HCT116 (cell line): ENCODE measurements around the gene TNFSF12. TPM values are rescaled to one million over a fixed set of nuclear protein-coding genes. Genes with fewer than 3 reads are reported as not detected.

ENCODE experiments used
- ATAC-seq: fragments of 200-7000 bp; cut with Tn5 transposase; 2 replicates; pipeline ENCODE4 v1.9.1; 2020; ENCODE audit warnings: mild to moderate bottlenecking, moderate library complexity
- BruUV-seq: library from RNA; stranded (reverse); fragments of 400-500 nt; replicated peaks from 2 replicates; lab custom pipeline; 2021; lab: Mats Ljungman, UMichigan
- CTCF ChIA-PET: fragments of 300-600 bp; sonication (Branson Sonifier 250); formaldehyde crosslinking; loops from one replicate; lab custom pipeline; 2021; ENCODE audit warnings: antibody characterized with exemption; lab: Charles Lee
- POLR2A ChIA-PET: fragments of 300-600, 350-600 bp; sonication (Branson Sonifier 250); formaldehyde crosslinking; loops from one replicate; lab custom pipeline; 2021; ENCODE audit warnings: antibody characterized with exemption; lab: Charles Lee
- RAD21 ChIA-PET, 2 experiments: fragments of 300-600 bp; sonication (Branson Sonifier 250); formaldehyde crosslinking; loops; one replicate each; lab custom pipeline; 2023; ENCODE audit warnings: low total read pairs in 2 of 2; ENCODE audit not compliant: uncharacterized antibody in 2 of 2, unreplicated experiment in 2 of 2, low non-redundant PET in 1 of 2; lab: Charles Lee
- DNase-seq: peaks from one replicate; pipeline ENCODE4 v3.0.0-alpha.2; 2010; ENCODE audit warnings: low read depth, low spot score
- H2AFZ ChIP-seq: fragments of 200-600 bp; shearing (Covaris generic), sonication (generic); 2 replicates; pipeline ENCODE4 v1.6.1; 2017; ENCODE audit warnings: low read depth, mixed run types, mixed read lengths, antibody characterized with exemption, low read length; ENCODE audit not compliant: poor library complexity, severe bottlenecking
- H3K27ac ChIP-seq: 2 replicates; pipeline ENCODE4 v1.5.1; 2012; ENCODE audit warnings: low read depth, low read length
- H3K27me3 ChIP-seq: fragments of 200-600 bp; sonication (generic); 2 replicates; pipeline ENCODE4 v1.6.1; 2016; ENCODE audit warnings: mixed run types, low read length, mixed read lengths; ENCODE audit not compliant: insufficient read depth
- H3K36me3 ChIP-seq, 2 experiments: fragments of 200-500 bp in 1 of 2; fragments of 200-600 bp in 1 of 2; sonication (Bioruptor generic) in 1 of 2; sonication (generic) in 1 of 2; 2 replicates each; pipeline versions ENCODE4 v1.5.1 to v1.6.1; 2014 to 2016; ENCODE audit warnings: low read length in 2 of 2, inconsistent platforms in 1 of 2, mixed read lengths in 1 of 2, mixed run types in 1 of 2; ENCODE audit not compliant: insufficient read depth in 2 of 2, control insufficient read depth in 1 of 2
- H3K4me1 ChIP-seq, 2 experiments: fragments of 200-600 bp in 1 of 2; sonication (generic) in 1 of 2; 2 replicates each; pipeline versions ENCODE4 v1.5.1 to v1.6.1; 2012 to 2017; ENCODE audit warnings: low read length in 2 of 2, inconsistent platforms in 1 of 2, mild to moderate bottlenecking in 1 of 2, mixed read lengths in 1 of 2, mixed run types in 1 of 2, moderate library complexity in 1 of 2; ENCODE audit not compliant: insufficient read depth in 2 of 2, control insufficient read depth in 1 of 2
- H3K4me2 ChIP-seq: fragments of 200-600 bp; sonication (generic); 2 replicates; pipeline ENCODE4 v1.6.1; 2017; ENCODE audit warnings: mixed run types, low read length, mixed read lengths
- H3K4me3 ChIP-seq, 2 experiments: fragments of 200-600 bp in 1 of 2; sonication (generic) in 1 of 2; replicated peaks in 1 of 2; 2 replicates each; pipeline ENCODE4 v1.5.1; 2011 to 2016; ENCODE audit warnings: low read length in 2 of 2, control low read depth in 1 of 2, low read depth in 1 of 2, mild to moderate bottlenecking in 1 of 2, mixed read lengths in 1 of 2, mixed run types in 1 of 2
- H3K79me2 ChIP-seq: fragments of 200-600 bp; sonication (generic); 2 replicates; pipeline ENCODE4 v1.6.1; 2017; ENCODE audit warnings: mild to moderate bottlenecking, mixed run types, low read length, moderate library complexity, mixed read lengths; ENCODE audit not compliant: insufficient read depth
- H3K9ac ChIP-seq: fragments of 200-600 bp; sonication (generic); 2 replicates; pipeline ENCODE4 v1.6.1; 2016; ENCODE audit warnings: low read length, mixed read lengths
- H3K9me2 ChIP-seq: fragments of 200-600 bp; sonication (generic), shearing (Covaris generic); 2 replicates; pipeline ENCODE4 v1.6.1; 2017; ENCODE audit warnings: mixed run types, mild to moderate bottlenecking, moderate library complexity; ENCODE audit not compliant: insufficient read depth
- H3K9me3 ChIP-seq, 2 experiments: fragments of 200-500 bp in 1 of 2; fragments of 200-600 bp in 1 of 2; sonication (Bioruptor generic) in 1 of 2; sonication (generic) in 1 of 2; 2 replicates each; pipeline ENCODE4 v1.6.1; 2014 to 2017; ENCODE audit warnings: low read length in 2 of 2, mixed read lengths in 2 of 2, inconsistent platforms in 1 of 2, low read depth in 1 of 2, mild to moderate bottlenecking in 1 of 2, mixed run types in 1 of 2, moderate library complexity in 1 of 2; ENCODE audit not compliant: control insufficient read depth in 1 of 2, insufficient read depth in 1 of 2
- H4K20me1 ChIP-seq: fragments of 200-600 bp; sonication (generic), shearing (Covaris generic); 2 replicates; pipeline ENCODE4 v1.6.1; 2017; ENCODE audit warnings: mixed run types, mild to moderate bottlenecking, moderate library complexity; ENCODE audit not compliant: insufficient read depth
- ATF3 ChIP-seq: IDR thresholded peaks from 2 replicates; pipeline ENCODE4 v1.6.1; 2012
- CBX3 ChIP-seq: IDR thresholded peaks from 2 replicates; pipeline ENCODE4 v1.6.1; 2012; ENCODE audit warnings: low read depth
- CEBPB ChIP-seq: IDR thresholded peaks from 2 replicates; pipeline ENCODE4 v1.6.1; 2012; ENCODE audit warnings: low read depth
- EGR1 ChIP-seq: IDR thresholded peaks from 2 replicates; pipeline ENCODE4 v1.6.1; 2012; ENCODE audit warnings: low read depth
- ELF1 ChIP-seq: IDR thresholded peaks from 2 replicates; pipeline ENCODE4 v1.6.1; 2012; ENCODE audit warnings: low read depth, borderline replicate concordance
- EZH2phosphoT487 ChIP-seq: fragments of 200-600 bp; IDR thresholded peaks from 2 replicates; pipeline ENCODE4 v1.6.1; 2018; ENCODE audit warnings: antibody characterized with exemption, borderline replicate concordance
- FOSL1 ChIP-seq: IDR thresholded peaks from 2 replicates; pipeline ENCODE4 v1.6.1; 2012; ENCODE audit warnings: low read depth
- JUND ChIP-seq: IDR thresholded peaks from 2 replicates; pipeline ENCODE4 v1.6.1; 2012
- MAX ChIP-seq: IDR thresholded peaks from 2 replicates; pipeline ENCODE4 v1.6.1; 2012
- REST ChIP-seq: IDR thresholded peaks from 2 replicates; pipeline ENCODE4 v1.6.1; 2012; ENCODE audit warnings: low read depth
- SP1 ChIP-seq: IDR thresholded peaks from 2 replicates; pipeline ENCODE4 v1.6.1; 2012; ENCODE audit warnings: low read depth
- SRF ChIP-seq: IDR thresholded peaks from 2 replicates; pipeline ENCODE4 v1.6.1; 2012; ENCODE audit warnings: low read depth
- YY1 ChIP-seq: IDR thresholded peaks from 2 replicates; pipeline ENCODE4 v1.6.1; 2011; ENCODE audit warnings: low read length, low read depth, moderate library complexity, mild to moderate bottlenecking; ENCODE audit not compliant: insufficient replicate concordance; ENCODE audit errors: extremely low read depth
- ZFX ChIP-seq: fragments of 450-650 bp; IDR thresholded peaks from 2 replicates; pipeline ENCODE4 v1.6.1; 2017
- ZNF274 ChIP-seq: fragments of 200-500 bp; sonication (Bioruptor generic); IDR thresholded peaks from 2 replicates; pipeline ENCODE4 v1.6.1; 2014; ENCODE audit warnings: mild to moderate bottlenecking, low read depth, low read length, inconsistent platforms
- intact Hi-C: fragments of 100-400 bp; cut with micrococcal nuclease; formaldehyde crosslinking; loops from 2 replicates; pipeline ENCODE4 v1.10.0; 2022
- total RNA-seq: library from RNA; stranded (reverse); gene quantifications from one replicate; pipeline ENCODE4 v1.2.1, GENCODE V29; 2021; ENCODE audit not compliant: unreplicated experiment
- TF ChIP-seq, protein P1 (sequence below): IDR thresholded peaks from 2 replicates; pipeline ENCODE4 v1.6.1; 2011; ENCODE audit warnings: mild to moderate bottlenecking, low read length, moderate library complexity; ENCODE audit not compliant: insufficient replicate concordance; ENCODE audit errors: extremely low read depth

Gene TNFSF12
- total RNA-seq, 1 experiment from 2014 or later = 12.3 TPM

GRCh38 chr17:7552621-7553051, 3.8 kb downstream of the TNFSF12 start (continued):
- TF ChIP-seq REST = no peak
- no peak for TF ChIP-seq EGR1
- no peak for TF ChIP-seq CEBPB
- no peak for TF ChIP-seq MAX
- no peak for TF ChIP-seq JUND
- no peak for TF ChIP-seq SP1

DNA sequence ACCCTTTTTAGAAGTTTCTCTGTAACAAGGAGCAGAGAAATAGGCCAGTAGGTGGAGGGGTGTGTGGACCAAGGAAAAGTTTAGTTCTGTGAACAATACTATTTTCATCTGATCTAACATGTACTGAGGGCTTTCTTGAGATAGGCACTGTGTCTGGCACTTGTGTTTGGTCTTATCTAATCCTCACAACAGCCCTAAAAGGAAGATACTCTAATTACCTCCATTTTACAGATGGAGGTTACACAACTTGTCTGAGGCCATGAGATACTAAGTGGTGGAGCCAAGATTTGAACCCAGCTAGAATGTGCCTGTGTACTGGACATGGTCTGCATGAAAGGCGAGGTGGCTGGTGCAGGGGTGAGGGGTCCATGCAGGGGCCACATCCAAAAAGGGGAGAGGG, 4.5 kb downstream of the TNFSF12 start:
- H3K9ac ChIP-seq = no peak overlapping the region
- no peaks in the 10 kb centered on the region for H3K27me3 ChIP-seq
- no peak overlapping the region for H3K27ac ChIP-seq
- no peak overlapping the region for H2AFZ ChIP-seq
- POLR2A ChIA-PET = no interaction called here
- intact Hi-C loops = no loop called here
- no peaks in the 10 kb centered on the region for H3K9me2 ChIP-seq
- no peak for ATAC-seq
- H3K9me3 ChIP-seq = no peaks in the 10 kb centered on the region
- CTCF ChIA-PET = no interaction called here
- H3K36me3 ChIP-seq = no peaks in the 10 kb centered on the region
- H3K4me3 ChIP-seq = no peak overlapping the region
- RAD21 ChIA-PET = no interaction called here
- BruUV-seq = no TSS peak
- peaks cover 3 to 23% of the 10 kb centered on the region in 2 experiments; a peak in 3 of 4 replicates for H3K4me1 ChIP-seq
- H3K79me2 ChIP-seq = no peaks in the 10 kb centered on the region
- H3K4me2 ChIP-seq = no peak overlapping the region
- DNase-seq = no peak
- no peaks in the 10 kb centered on the region for H4K20me1 ChIP-seq
- no peak for TF ChIP-seq EZH2phosphoT487
- TF ChIP-seq CEBPB = no peak
- TF ChIP-seq ZNF274 = no peak
- no peak for TF ChIP-seq SP1
- no peak for TF ChIP-seq ATF3
- TF ChIP-seq SRF = no peak
- TF ChIP-seq YY1 = no peak
- no peak for TF ChIP-seq REST
- no peak for TF ChIP-seq CBX3
- TF ChIP-seq, protein P1, sequence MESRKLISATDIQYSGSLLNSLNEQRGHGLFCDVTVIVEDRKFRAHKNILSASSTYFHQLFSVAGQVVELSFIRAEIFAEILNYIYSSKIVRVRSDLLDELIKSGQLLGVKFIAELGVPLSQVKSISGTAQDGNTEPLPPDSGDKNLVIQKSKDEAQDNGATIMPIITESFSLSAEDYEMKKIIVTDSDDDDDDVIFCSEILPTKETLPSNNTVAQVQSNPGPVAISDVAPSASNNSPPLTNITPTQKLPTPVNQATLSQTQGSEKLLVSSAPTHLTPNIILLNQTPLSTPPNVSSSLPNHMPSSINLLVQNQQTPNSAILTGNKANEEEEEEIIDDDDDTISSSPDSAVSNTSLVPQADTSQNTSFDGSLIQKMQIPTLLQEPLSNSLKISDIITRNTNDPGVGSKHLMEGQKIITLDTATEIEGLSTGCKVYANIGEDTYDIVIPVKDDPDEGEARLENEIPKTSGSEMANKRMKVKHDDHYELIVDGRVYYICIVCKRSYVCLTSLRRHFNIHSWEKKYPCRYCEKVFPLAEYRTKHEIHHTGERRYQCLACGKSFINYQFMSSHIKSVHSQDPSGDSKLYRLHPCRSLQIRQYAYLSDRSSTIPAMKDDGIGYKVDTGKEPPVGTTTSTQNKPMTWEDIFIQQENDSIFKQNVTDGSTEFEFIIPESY = no peak
- no peak for TF ChIP-seq JUND
- no peak for TF ChIP-seq FOSL1
- TF ChIP-seq ZFX = no peak
- TF ChIP-seq ELF1 = no peak
- no peak for TF ChIP-seq EGR1
- no peak for TF ChIP-seq MAX
